Endothelial cell of umbilical vein (primary cell): ENCODE data around the gene IL34. TPM values are rescaled to one million over a fixed set of nuclear protein-coding genes. Genes with fewer than 3 reads are reported as not detected.
A peak's percentile ranks its signal among the peaks of the same experiment; 100 is the strongest.

Experiments
- BruUV-seq: library from RNA; stranded (reverse); fragments of 400-500 nt; replicated peaks from 2 replicates; lab custom pipeline; 2021; lab: Mats Ljungman, UMichigan
- CTCF ChIA-PET: fragments of 300-600, 350-600 bp; sonication (Branson Sonifier 250); formaldehyde crosslinking; loops from one replicate; lab custom pipeline; 2021; ENCODE audit warnings: antibody characterized with exemption, inconsistent platforms; lab: Charles Lee
- POLR2A ChIA-PET: fragments of 300-600, 350-600 bp; sonication (Branson Sonifier 250); formaldehyde crosslinking; loops from one replicate; lab custom pipeline; 2021; ENCODE audit warnings: antibody characterized with exemption, inconsistent platforms; lab: Charles Lee
- DNase-seq: peaks from one replicate; pipeline ENCODE4 v3.0.0-alpha.2; 2011; ENCODE audit warnings: low read depth, low spot score
- FAIRE-seq: peaks from 2 replicates; lab custom pipeline; 2011; peaks lifted over from hg19 to GRCh38; lab: Jason Lieb, UNC
- H2AFZ ChIP-seq: 2 replicates; pipeline ENCODE4 v1.6.0; 2012; ENCODE audit warnings: low read depth, low read length, control low read depth, inconsistent platforms
- H3K27ac ChIP-seq: 2 replicates; pipeline ENCODE4 v1.5.1; 2011; ENCODE audit warnings: low read depth, mild to moderate bottlenecking, control low read depth, low read length, moderate library complexity; ENCODE audit not compliant: insufficient read depth
- H3K27me3 ChIP-seq, 2 experiments: 2 replicates each; pipeline versions ENCODE4 v1.6.0 to v1.6.1; 2011; ENCODE audit warnings: low read length in 2 of 2, mixed read lengths in 1 of 2; ENCODE audit not compliant: control insufficient read depth in 2 of 2, insufficient read depth in 2 of 2
- H3K36me3 ChIP-seq, 2 experiments: 2 replicates in 1 of 2; 3 replicates in 1 of 2; pipeline ENCODE4 v1.5.1; 2011; ENCODE audit warnings: low read length in 2 of 2, mild to moderate bottlenecking in 1 of 2, moderate library complexity in 1 of 2; ENCODE audit not compliant: control insufficient read depth in 2 of 2, insufficient read depth in 2 of 2; ENCODE audit errors: extremely low read depth in 1 of 2
- H3K4me1 ChIP-seq: 3 replicates; pipeline ENCODE4 v1.5.1; 2011; ENCODE audit warnings: mild to moderate bottlenecking, low read length; ENCODE audit not compliant: control insufficient read depth, insufficient read depth; ENCODE audit errors: extremely low read depth
- H3K4me2 ChIP-seq: 2 replicates; pipeline ENCODE4 v1.6.1; 2011; ENCODE audit warnings: low read length, control low read depth, mixed read lengths; ENCODE audit not compliant: insufficient read depth
- H3K4me3 ChIP-seq, 3 experiments: fragments of 200-600 bp in 1 of 3; sonication (generic), shearing (Covaris generic) in 1 of 3; replicated peaks in 1 of 3; 2 replicates each; pipeline ENCODE4 v1.5.1; 2011 to 2016; ENCODE audit warnings: control low read depth in 3 of 3, low read length in 3 of 3, mild to moderate bottlenecking in 2 of 3, inconsistent platforms in 1 of 3, low read depth in 1 of 3, moderate library complexity in 1 of 3; ENCODE audit not compliant: insufficient read depth in 1 of 3
- H3K79me2 ChIP-seq: 2 replicates; pipeline ENCODE4 v1.6.0; 2012; ENCODE audit warnings: low read length, inconsistent platforms; ENCODE audit not compliant: control insufficient read depth, insufficient read depth
- H3K9ac ChIP-seq: replicated peaks from 2 replicates; pipeline ENCODE3; 2011; ENCODE audit warnings: low read length, control low read depth; ENCODE audit not compliant: insufficient read depth; ENCODE audit errors: extremely low read depth
- H3K9me1 ChIP-seq: replicated peaks from 3 replicates; pipeline ENCODE4 v1.6.0; 2011; ENCODE audit warnings: mild to moderate bottlenecking, low read length; ENCODE audit not compliant: control insufficient read depth, insufficient read depth; ENCODE audit errors: extremely low read depth
- H3K9me3 ChIP-seq: replicated peaks from 2 replicates; pipeline ENCODE4 v1.5.1; 2012; ENCODE audit warnings: low read length, inconsistent platforms; ENCODE audit not compliant: control insufficient read depth, insufficient read depth
- H4K20me1 ChIP-seq: replicated peaks from 2 replicates; pipeline ENCODE3; 2011; ENCODE audit warnings: mild to moderate bottlenecking, low read length; ENCODE audit not compliant: control insufficient read depth, insufficient read depth; ENCODE audit errors: extremely low read depth
- EZH2 ChIP-seq: IDR thresholded peaks from 2 replicates; pipeline ENCODE4 v1.6.1; 2012; ENCODE audit warnings: borderline replicate concordance, low read depth, mild to moderate bottlenecking, moderate library complexity, low read length, inconsistent platforms; ENCODE audit not compliant: severe bottlenecking
- POLR2A ChIP-seq: IDR thresholded peaks from 2 replicates; pipeline ENCODE4 v1.6.1; 2012; ENCODE audit warnings: low read depth, mild to moderate bottlenecking, control low read depth, low read length
- POLR2AphosphoS5 ChIP-seq: IDR thresholded peaks from 2 replicates; pipeline ENCODE4 v1.6.1; 2012; ENCODE audit warnings: low read depth, mild to moderate bottlenecking, control low read depth, low read length, moderate library complexity; ENCODE audit not compliant: insufficient read depth
- dilution Hi-C: fragments of 300-500 bp; cut with MboI; formaldehyde crosslinking; loops from one replicate; pipeline ENCODE4 v1.15.0; 2019; ENCODE audit warnings: low sequenced_read_pairs; ENCODE audit not compliant: extremely low pct_ligation_motif_present
- intact Hi-C: fragments of 100-400 bp; cut with micrococcal nuclease; formaldehyde crosslinking; loops from one replicate; pipeline ENCODE4 v1.10.0; 2022
- polyA plus RNA-seq, 4 experiments: library from polyadenylated mRNA; depleted of rRNA in 3 of 4; stranded (reverse) in 3 of 4; unstranded in 1 of 4; fragments of >200 nt; gene quantifications; 2 replicates each; pipeline versions ENCODE4 v1.2.1 to v1.2.3, GENCODE V29; 2011 to 2012; ENCODE audit warnings: missing spikeins in 1 of 4
- total RNA-seq: library from RNA; stranded (reverse); gene quantifications from 2 replicates; pipeline ENCODE4 v1.2.3, GENCODE V29; 2021
- TF ChIP-seq, protein P1 (sequence below), 2 donors: IDR thresholded peaks; 1 replicate in 1 of 2; 2 replicates in 1 of 2; pipeline ENCODE4 v1.5.1; 2011; ENCODE audit warnings: low read length in 2 of 2, mild to moderate bottlenecking in 2 of 2, moderate library complexity in 2 of 2, control low read depth in 1 of 2, inconsistent platforms in 1 of 2, low read depth in 1 of 2; ENCODE audit not compliant: insufficient read depth in 1 of 2; ENCODE audit errors: extremely low read depth in 1 of 2

IL34 gene
- total and polyA plus RNA-seq, 2 donors (not counting 3 experiments of a cell fraction or from before 2014, with no cell fraction given): 0.88 to 0.97 TPM

DNA sequence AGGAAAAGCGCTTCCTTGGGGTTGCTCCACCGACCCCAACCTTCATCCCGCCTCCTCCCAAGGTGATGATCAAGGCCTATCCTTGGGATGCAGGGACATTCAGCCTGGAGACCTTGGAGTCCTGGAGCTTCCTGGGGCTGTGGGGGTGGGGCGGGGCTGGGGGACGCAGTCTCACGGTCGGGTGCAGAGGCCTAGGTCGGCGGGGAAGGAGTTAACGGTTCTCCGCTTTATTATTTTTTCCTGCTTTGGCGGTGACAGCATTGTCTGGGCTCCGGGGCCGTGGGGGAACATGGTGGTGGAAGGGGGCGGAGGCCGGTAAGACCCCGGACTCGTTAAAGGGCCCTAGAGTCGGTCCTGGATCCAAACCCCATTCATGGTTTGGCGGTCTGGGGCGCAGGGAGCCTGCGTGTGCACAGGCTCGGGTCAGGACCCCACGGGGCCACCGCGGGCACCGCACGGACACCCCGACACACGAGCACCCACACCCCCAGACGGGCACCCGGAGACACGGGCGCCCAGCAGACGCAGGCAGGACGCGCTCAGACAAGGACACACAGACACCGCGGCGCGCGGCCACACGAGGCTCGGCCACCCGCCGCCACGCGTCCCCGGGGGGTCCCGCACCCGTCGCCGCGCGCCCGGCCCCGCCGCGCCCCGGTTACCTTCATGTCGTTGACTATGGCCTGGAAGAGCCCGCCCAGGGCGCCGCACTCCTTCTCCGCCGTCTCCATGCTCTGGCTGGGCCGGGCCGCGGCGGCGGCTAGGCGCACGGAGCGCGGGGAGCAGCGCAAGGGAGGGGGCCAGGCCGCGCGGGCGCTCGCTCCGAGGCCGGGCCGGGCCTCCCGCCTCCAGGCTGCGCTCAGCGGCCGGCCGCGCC lies 38.9 kb downstream of the IL34 start:
- dilution Hi-C loops: no loop called here
- peaks cover 21% of the 10 kb centered on the region for H3K4me1 ChIP-seq
- BruUV-seq: no TSS peak
- H4K20me1 ChIP-seq: no peaks in the 10 kb centered on the region
- H3K4me2 ChIP-seq: peak overlapping the region; percentile 76
- ChIA-PET CTCF (interaction anchor here (1.9 to 5.1 kb wide), 2 partner anchors 53 to 85 kb away, joined by 9 to 53 read pairs; no protein-coding TSS in a partner anchor), POLR2A (interaction anchor here (0.6 kb wide), 1 partner anchor 85 kb away, joined by 3 read pairs; no protein-coding TSS in a partner anchor)
- no peaks in the 10 kb centered on the region for H3K9me3 ChIP-seq
- TF ChIP-seq POLR2AphosphoS5: no peak
- no peak for TF ChIP-seq EZH2
- TF ChIP-seq POLR2A: no peak
- TF ChIP-seq, protein P1, sequence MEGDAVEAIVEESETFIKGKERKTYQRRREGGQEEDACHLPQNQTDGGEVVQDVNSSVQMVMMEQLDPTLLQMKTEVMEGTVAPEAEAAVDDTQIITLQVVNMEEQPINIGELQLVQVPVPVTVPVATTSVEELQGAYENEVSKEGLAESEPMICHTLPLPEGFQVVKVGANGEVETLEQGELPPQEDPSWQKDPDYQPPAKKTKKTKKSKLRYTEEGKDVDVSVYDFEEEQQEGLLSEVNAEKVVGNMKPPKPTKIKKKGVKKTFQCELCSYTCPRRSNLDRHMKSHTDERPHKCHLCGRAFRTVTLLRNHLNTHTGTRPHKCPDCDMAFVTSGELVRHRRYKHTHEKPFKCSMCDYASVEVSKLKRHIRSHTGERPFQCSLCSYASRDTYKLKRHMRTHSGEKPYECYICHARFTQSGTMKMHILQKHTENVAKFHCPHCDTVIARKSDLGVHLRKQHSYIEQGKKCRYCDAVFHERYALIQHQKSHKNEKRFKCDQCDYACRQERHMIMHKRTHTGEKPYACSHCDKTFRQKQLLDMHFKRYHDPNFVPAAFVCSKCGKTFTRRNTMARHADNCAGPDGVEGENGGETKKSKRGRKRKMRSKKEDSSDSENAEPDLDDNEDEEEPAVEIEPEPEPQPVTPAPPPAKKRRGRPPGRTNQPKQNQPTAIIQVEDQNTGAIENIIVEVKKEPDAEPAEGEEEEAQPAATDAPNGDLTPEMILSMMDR (IDR thresholded peaks at IDR 0.05; ENCODE audit: extremely low read depth in 1 of 2, insufficient read depth in 1 of 2, low read depth in 1 of 2, low read length in 2 of 2): no peak
- H3K27ac ChIP-seq: peak overlapping the region; percentile 30
- DNase-seq (no peak), FAIRE-seq (no peak)
- peak overlapping the region; percentile 58 to 94 (median 61) for H3K4me3 ChIP-seq
- peak overlapping the region; percentile 17 for H2AFZ ChIP-seq
- H3K9ac ChIP-seq: peak overlapping the region; percentile 62
- no peaks in the 10 kb centered on the region for H3K9me1 ChIP-seq
- intact Hi-C loops: loop anchor here (1.0 to 5.0 kb wide), 2 partner anchors 53 to 1498 kb away; partner anchors contain the start of gene SNTB2
- no peaks in the 10 kb centered on the region for H3K27me3 ChIP-seq
- H3K79me2 ChIP-seq: peaks cover 33% of the 10 kb centered on the region
- H3K36me3 ChIP-seq: peaks cover 0 to 4% of the 10 kb centered on the region in 2 experiments
